Liver (tissue), 9 donors: ENCODE data around the gene EVI2A. TPM values are rescaled to one million over a fixed set of nuclear protein-coding genes. Genes with fewer than 3 reads are reported as not detected.

Experiments used
- DNase-seq: peaks from one replicate; pipeline ENCODE4 v3.0.0-alpha.2; 2017; ENCODE audit warnings: low spot score
- H3K27ac ChIP-seq, 2 donors: one replicate each; pipeline ENCODE4 v1.7.0; 2013; ENCODE audit warnings: inconsistent platforms in 2 of 2, low read length in 2 of 2, control low read depth in 1 of 2, low read depth in 1 of 2, mild to moderate bottlenecking in 1 of 2
- H3K27me3 ChIP-seq, 4 donors: one replicate each; pipeline versions ENCODE4 v1.6.1 to v1.7.0; 2013; ENCODE audit warnings: low read length in 3 of 4, inconsistent platforms in 1 of 4, mild to moderate bottlenecking in 1 of 4, moderate library complexity in 1 of 4; ENCODE audit not compliant: control insufficient read depth in 4 of 4, insufficient read depth in 4 of 4
- H3K36me3 ChIP-seq, 4 donors: one replicate each; pipeline versions ENCODE4 v1.6.1 to v1.7.0; 2013; ENCODE audit warnings: low read length in 3 of 4, mild to moderate bottlenecking in 3 of 4, low read depth in 1 of 4, moderate library complexity in 1 of 4; ENCODE audit not compliant: control insufficient read depth in 4 of 4, insufficient read depth in 3 of 4
- H3K4me1 ChIP-seq, 4 donors: one replicate each; pipeline versions ENCODE4 v1.6.1 to v1.7.0; 2013; ENCODE audit warnings: low read length in 3 of 4, mild to moderate bottlenecking in 3 of 4, moderate library complexity in 1 of 4; ENCODE audit not compliant: control insufficient read depth in 4 of 4, insufficient read depth in 4 of 4
- H3K4me3 ChIP-seq, 3 donors: one replicate each; pipeline versions ENCODE4 v1.6.1 to v1.7.0; 2013; ENCODE audit warnings: low read length in 3 of 3, control low read depth in 1 of 3, low read depth in 1 of 3, mild to moderate bottlenecking in 1 of 3
- H3K9ac ChIP-seq, 2 donors: one replicate each; pipeline ENCODE4 v1.7.0; 2013; ENCODE audit warnings: low read length in 2 of 2, mild to moderate bottlenecking in 2 of 2, moderate library complexity in 2 of 2, control low read depth in 1 of 2, low read depth in 1 of 2
- H3K9me3 ChIP-seq, 4 donors: one replicate each; pipeline versions ENCODE4 v1.6.1 to v1.7.0; 2013; ENCODE audit warnings: low read length in 3 of 4; ENCODE audit not compliant: control insufficient read depth in 4 of 4
- EGR1 ChIP-seq, 2 donors: IDR thresholded peaks; 2 replicates each; pipeline ENCODE4 v1.6.1; 2016 to 2018; ENCODE audit warnings: antibody characterized with exemption in 2 of 2, low read depth in 2 of 2
- FOXA1 ChIP-seq: IDR thresholded peaks from 2 replicates; pipeline ENCODE4 v1.6.1; 2016; ENCODE audit warnings: antibody characterized with exemption
- FOXA2 ChIP-seq: IDR thresholded peaks from 2 replicates; pipeline ENCODE4 v1.6.1; 2016; ENCODE audit warnings: antibody characterized with exemption
- GABPA ChIP-seq, 2 donors: IDR thresholded peaks in 1 of 2; conservative IDR thresholded peaks in 1 of 2; 2 replicates each; pipeline ENCODE4 v1.6.1; 2016; ENCODE audit warnings: antibody characterized with exemption in 2 of 2, mild to moderate bottlenecking in 1 of 2, moderate library complexity in 1 of 2
- HNF4A ChIP-seq, 2 donors: conservative IDR thresholded peaks; 2 replicates each; pipeline ENCODE4 v1.6.1; 2016; ENCODE audit warnings: antibody characterized with exemption in 2 of 2, mild to moderate bottlenecking in 2 of 2
- HNF4G ChIP-seq: IDR thresholded peaks from 2 replicates; pipeline ENCODE4 v1.6.1; 2016; ENCODE audit warnings: antibody characterized with exemption
- JUND ChIP-seq, 2 donors: IDR thresholded peaks; 2 replicates each; pipeline ENCODE4 v1.6.1; 2016; ENCODE audit warnings: antibody characterized with exemption in 2 of 2
- NR2F2 ChIP-seq: IDR thresholded peaks from 2 replicates; pipeline ENCODE4 v1.6.1; 2016; ENCODE audit warnings: antibody characterized with exemption
- RAD21 ChIP-seq, 2 donors: IDR thresholded peaks; 2 replicates each; pipeline ENCODE4 v1.6.1; 2016; ENCODE audit warnings: antibody characterized with exemption in 2 of 2, mild to moderate bottlenecking in 2 of 2
- RXRA ChIP-seq, 2 donors: IDR thresholded peaks; 2 replicates each; pipeline ENCODE4 v1.6.1; 2017 to 2018; ENCODE audit warnings: antibody characterized with exemption in 2 of 2, mild to moderate bottlenecking in 1 of 2
- TAF1 ChIP-seq: conservative IDR thresholded peaks from 2 replicates; pipeline ENCODE4 v1.6.1; 2016; ENCODE audit warnings: antibody characterized with exemption, mild to moderate bottlenecking
- YY1 ChIP-seq: IDR thresholded peaks from 2 replicates; pipeline ENCODE4 v1.6.1; 2016; ENCODE audit warnings: antibody characterized with exemption, mild to moderate bottlenecking
- WGBS: extraction: QIAGEN DNeasy Blood & Tissue Kit; methylation state at CpG from one replicate; pipeline ENCODE4 v1.1.7; 2013; 5-methylcytosine and 5-hydroxymethylcytosine counted together
- polyA plus RNA-seq, 2 donors: library from polyadenylated mRNA; stranded (reverse) in 1 of 2; unstranded in 1 of 2; fragments of 200-250 nt in 1 of 2; fragments of >200 nt in 1 of 2; fragmentation: Nextera tagmentation in 1 of 2; extraction: Ambion mirVana in 1 of 2; gene quantifications; one replicate each; pipeline versions ENCODE4 v1.2.1 to v1.2.3, GENCODE V29; 2013 to 2015
- total RNA-seq, 2 donors: library from RNA; depleted of rRNA; stranded (reverse); fragments of >200 nt; gene quantifications; one replicate each; pipeline ENCODE4 v1.2.3, GENCODE V29; 2014
- TF ChIP-seq, protein P1 (sequence below): IDR thresholded peaks from 2 replicates; pipeline ENCODE4 v1.6.1; 2016; ENCODE audit warnings: antibody characterized with exemption
- TF ChIP-seq, protein P2 (sequence below): IDR thresholded peaks from 2 replicates; pipeline ENCODE4 v1.6.1; 2016; ENCODE audit warnings: antibody characterized with exemption
- TF ChIP-seq, protein P3 (sequence below): IDR thresholded peaks from 2 replicates; pipeline ENCODE4 v1.6.1; 2016; ENCODE audit warnings: antibody characterized with exemption
- TF ChIP-seq, protein P4 (sequence below): IDR thresholded peaks from 2 replicates; pipeline ENCODE4 v1.6.1; 2016; ENCODE audit warnings: antibody characterized with exemption, mild to moderate bottlenecking
- donor health status: healthy.
- donor health status: healthy.
- donor health status: healthy.
- donor health status: healthy.
- donor health status: healthy.

Gene EVI2A
- total and polyA plus RNA-seq, 4 donors: 1.1 to 2.8 (median 2.0) TPM

DNA sequence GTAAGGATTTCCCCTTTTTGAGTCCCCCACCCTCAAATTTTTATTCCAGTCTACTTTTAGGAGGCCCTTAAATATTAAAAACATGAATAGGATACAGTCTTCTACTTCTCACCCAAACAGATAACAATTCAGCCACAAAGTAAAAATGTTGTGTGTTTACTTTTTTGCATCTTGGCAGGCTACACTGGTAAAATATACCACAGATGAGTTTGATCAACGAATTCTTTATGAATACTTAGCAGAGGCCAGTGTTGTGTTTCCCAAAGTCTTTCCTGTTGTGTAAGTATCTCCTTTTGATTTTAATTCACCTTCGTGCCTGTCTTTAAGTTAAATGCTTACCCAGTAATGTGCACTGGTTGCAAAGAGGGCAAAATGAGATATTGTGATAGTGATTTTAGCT lies 35.7 kb upstream of the EVI2A start:
- no peak for DNase-seq
- no peaks in the 10 kb centered on the region for H3K27me3 ChIP-seq
- no peak overlapping the region for H3K4me3 ChIP-seq
- TF ChIP-seq NR2F2 (no peak), JUND (IDR thresholded peaks at IDR 0.05) (no peak), YY1 (no peak), EGR1 (IDR thresholded peaks at IDR 0.05; ENCODE audit: low read depth in 2 of 2) (no peak), HNF4G (no peak), RAD21 (IDR thresholded peaks at IDR 0.05) (no peak), HNF4A (conservative IDR thresholded peaks at IDR 0.05) (no peak)
- TF ChIP-seq, protein P1, sequence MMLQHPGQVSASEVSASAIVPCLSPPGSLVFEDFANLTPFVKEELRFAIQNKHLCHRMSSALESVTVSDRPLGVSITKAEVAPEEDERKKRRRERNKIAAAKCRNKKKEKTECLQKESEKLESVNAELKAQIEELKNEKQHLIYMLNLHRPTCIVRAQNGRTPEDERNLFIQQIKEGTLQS: no peak
- TF ChIP-seq, protein P2, sequence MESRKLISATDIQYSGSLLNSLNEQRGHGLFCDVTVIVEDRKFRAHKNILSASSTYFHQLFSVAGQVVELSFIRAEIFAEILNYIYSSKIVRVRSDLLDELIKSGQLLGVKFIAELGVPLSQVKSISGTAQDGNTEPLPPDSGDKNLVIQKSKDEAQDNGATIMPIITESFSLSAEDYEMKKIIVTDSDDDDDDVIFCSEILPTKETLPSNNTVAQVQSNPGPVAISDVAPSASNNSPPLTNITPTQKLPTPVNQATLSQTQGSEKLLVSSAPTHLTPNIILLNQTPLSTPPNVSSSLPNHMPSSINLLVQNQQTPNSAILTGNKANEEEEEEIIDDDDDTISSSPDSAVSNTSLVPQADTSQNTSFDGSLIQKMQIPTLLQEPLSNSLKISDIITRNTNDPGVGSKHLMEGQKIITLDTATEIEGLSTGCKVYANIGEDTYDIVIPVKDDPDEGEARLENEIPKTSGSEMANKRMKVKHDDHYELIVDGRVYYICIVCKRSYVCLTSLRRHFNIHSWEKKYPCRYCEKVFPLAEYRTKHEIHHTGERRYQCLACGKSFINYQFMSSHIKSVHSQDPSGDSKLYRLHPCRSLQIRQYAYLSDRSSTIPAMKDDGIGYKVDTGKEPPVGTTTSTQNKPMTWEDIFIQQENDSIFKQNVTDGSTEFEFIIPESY: no peak
- no peak overlapping the region for H3K27ac ChIP-seq
- WGBS: 80% methylated on average over 2 of the region's 2 CpGs
- peaks cover 0 to 31% (median 23%) of the 10 kb centered on the region in 4 donors for H3K36me3 ChIP-seq
- H3K4me1 ChIP-seq: no peaks in the 10 kb centered on the region
- H3K9ac ChIP-seq: no peak overlapping the region
- no peaks in the 10 kb centered on the region for H3K9me3 ChIP-seq

DNA sequence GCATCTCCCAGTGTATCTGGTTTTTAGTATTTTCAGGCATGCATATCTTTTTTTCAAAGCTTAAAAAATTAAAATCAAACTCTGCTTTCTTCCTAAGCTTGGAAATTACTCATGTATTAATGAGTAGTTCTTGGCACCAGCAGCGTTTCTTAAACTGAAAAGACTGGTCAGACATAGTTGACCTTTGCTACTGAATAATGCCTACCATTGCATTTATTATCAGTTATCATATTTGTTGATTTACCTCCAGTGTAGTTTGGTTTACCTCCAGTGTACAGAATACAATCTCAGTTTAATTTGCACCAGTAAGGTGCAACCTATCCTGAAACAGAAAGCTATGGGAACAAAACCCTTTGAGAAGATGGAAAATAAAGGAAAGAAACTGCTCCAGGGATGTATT lies 34.5 kb upstream of the EVI2A start:
- Histone ChIP-seq H3K4me1 (no peaks in the 10 kb centered on the region), H3K9ac (no peak overlapping the region), H3K27ac (no peak overlapping the region), H3K9me3 (no peaks in the 10 kb centered on the region), H3K4me3 (no peak overlapping the region), H3K27me3 (no peaks in the 10 kb centered on the region), H3K36me3 (peaks cover 0 to 25% (median 17%) of the 10 kb centered on the region in 4 donors)
- 76% methylated on average over 1 of the region's 1 CpG for WGBS
- TF ChIP-seq, protein P3, sequence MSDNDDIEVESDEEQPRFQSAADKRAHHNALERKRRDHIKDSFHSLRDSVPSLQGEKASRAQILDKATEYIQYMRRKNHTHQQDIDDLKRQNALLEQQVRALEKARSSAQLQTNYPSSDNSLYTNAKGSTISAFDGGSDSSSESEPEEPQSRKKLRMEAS: no peak
- TF ChIP-seq FOXA2: no peak
- TF ChIP-seq, protein P2: no peak
- DNase-seq: no peak

DNA sequence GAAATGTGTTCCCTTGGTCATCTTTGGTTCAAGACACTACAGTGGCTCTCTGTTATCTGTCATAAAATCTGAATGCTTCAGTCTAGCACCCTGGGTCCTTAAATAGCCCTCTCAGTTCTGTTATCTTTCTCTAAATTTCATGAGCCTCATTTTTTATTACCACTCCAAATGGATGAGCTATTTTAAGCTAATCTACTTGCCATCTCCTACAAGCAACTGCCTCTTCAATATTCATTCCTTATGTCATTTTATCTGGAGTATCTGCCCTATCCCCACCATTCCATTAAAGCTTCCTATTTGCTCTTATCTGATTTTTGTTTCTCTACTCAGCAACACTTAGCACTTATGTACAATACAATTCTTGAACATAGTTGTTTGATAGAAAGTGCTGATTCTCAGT lies 28.0 kb upstream of the EVI2A start:
- no peak overlapping the region for H3K27ac ChIP-seq
- no peak for DNase-seq
- no peaks in the 10 kb centered on the region for H3K27me3 ChIP-seq
- no peaks in the 10 kb centered on the region for H3K9me3 ChIP-seq
- H3K4me1 ChIP-seq: no peaks in the 10 kb centered on the region
- no peak overlapping the region for H3K4me3 ChIP-seq
- H3K36me3 ChIP-seq: peaks cover 0 to 29% (median 9%) of the 10 kb centered on the region in 4 donors
- no peak overlapping the region for H3K9ac ChIP-seq
- TF ChIP-seq, protein P2: no peak
- TF ChIP-seq RXRA (IDR thresholded peaks at IDR 0.05) (no peak), FOXA1 (no peak), NR2F2 (no peak), HNF4A (conservative IDR thresholded peaks at IDR 0.05) (no peak), HNF4G (no peak), RAD21 (IDR thresholded peaks at IDR 0.05) (no peak), EGR1 (IDR thresholded peaks at IDR 0.05; ENCODE audit: low read depth in 2 of 2) (no peak), GABPA (IDR thresholded peaks at IDR 0.05 in 1 of 2, conservative IDR thresholded peaks at IDR 0.05 in 1 of 2) (no peak), TAF1 (no peak)
- TF ChIP-seq, protein P4, sequence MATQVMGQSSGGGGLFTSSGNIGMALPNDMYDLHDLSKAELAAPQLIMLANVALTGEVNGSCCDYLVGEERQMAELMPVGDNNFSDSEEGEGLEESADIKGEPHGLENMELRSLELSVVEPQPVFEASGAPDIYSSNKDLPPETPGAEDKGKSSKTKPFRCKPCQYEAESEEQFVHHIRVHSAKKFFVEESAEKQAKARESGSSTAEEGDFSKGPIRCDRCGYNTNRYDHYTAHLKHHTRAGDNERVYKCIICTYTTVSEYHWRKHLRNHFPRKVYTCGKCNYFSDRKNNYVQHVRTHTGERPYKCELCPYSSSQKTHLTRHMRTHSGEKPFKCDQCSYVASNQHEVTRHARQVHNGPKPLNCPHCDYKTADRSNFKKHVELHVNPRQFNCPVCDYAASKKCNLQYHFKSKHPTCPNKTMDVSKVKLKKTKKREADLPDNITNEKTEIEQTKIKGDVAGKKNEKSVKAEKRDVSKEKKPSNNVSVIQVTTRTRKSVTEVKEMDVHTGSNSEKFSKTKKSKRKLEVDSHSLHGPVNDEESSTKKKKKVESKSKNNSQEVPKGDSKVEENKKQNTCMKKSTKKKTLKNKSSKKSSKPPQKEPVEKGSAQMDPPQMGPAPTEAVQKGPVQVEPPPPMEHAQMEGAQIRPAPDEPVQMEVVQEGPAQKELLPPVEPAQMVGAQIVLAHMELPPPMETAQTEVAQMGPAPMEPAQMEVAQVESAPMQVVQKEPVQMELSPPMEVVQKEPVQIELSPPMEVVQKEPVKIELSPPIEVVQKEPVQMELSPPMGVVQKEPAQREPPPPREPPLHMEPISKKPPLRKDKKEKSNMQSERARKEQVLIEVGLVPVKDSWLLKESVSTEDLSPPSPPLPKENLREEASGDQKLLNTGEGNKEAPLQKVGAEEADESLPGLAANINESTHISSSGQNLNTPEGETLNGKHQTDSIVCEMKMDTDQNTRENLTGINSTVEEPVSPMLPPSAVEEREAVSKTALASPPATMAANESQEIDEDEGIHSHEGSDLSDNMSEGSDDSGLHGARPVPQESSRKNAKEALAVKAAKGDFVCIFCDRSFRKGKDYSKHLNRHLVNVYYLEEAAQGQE: no peak
